Thymus (tissue), 11 donors: Measurements from ENCODE around the gene RAB37. TPM values are rescaled to one million over a fixed set of nuclear protein-coding genes. Genes with fewer than 3 reads are reported as not detected.

Experiments used
- DNase-seq, 9 donors: peaks; one replicate each; pipeline ENCODE4 v3.0.0-alpha.2; 2013; ENCODE audit warnings: low spot score in 9 of 9, low read depth in 6 of 9, missing footprints in 1 of 9
- H3K27ac ChIP-seq, 2 donors: one replicate each; pipeline ENCODE4 v1.5.1; 2013; ENCODE audit warnings: control low read depth in 1 of 2, low read depth in 1 of 2, low read length in 1 of 2, mild to moderate bottlenecking in 1 of 2, moderate library complexity in 1 of 2
- H3K27me3 ChIP-seq, 2 donors: one replicate each; pipeline ENCODE4 v1.5.1; 2013; ENCODE audit warnings: low read length in 1 of 2; ENCODE audit not compliant: control insufficient read depth in 2 of 2, insufficient read depth in 1 of 2
- H3K36me3 ChIP-seq, 2 donors: one replicate each; pipeline ENCODE4 v1.5.1; 2013; ENCODE audit warnings: low read length in 1 of 2, mild to moderate bottlenecking in 1 of 2, moderate library complexity in 1 of 2; ENCODE audit not compliant: control insufficient read depth in 2 of 2, insufficient read depth in 2 of 2
- H3K4me1 ChIP-seq, 2 donors: one replicate each; pipeline ENCODE4 v1.5.1; 2013; ENCODE audit warnings: low read length in 2 of 2; ENCODE audit not compliant: control insufficient read depth in 2 of 2, insufficient read depth in 2 of 2
- H3K4me3 ChIP-seq, 2 donors: one replicate each; pipeline ENCODE4 v1.5.1; 2013; ENCODE audit warnings: low read length in 2 of 2, control low read depth in 1 of 2, mild to moderate bottlenecking in 1 of 2
- H3K9me3 ChIP-seq, 2 donors: one replicate each; pipeline ENCODE4 v1.5.1; 2013; ENCODE audit warnings: low read length in 1 of 2, mild to moderate bottlenecking in 1 of 2; ENCODE audit not compliant: control insufficient read depth in 2 of 2, insufficient read depth in 1 of 2
- WGBS: extraction: QIAGEN DNeasy Blood & Tissue Kit; methylation state at CpG from one replicate; pipeline ENCODE4 v1.1.7; 2013; 5-methylcytosine and 5-hydroxymethylcytosine counted together
- polyA plus RNA-seq: library from polyadenylated mRNA; stranded (reverse); fragments of 200-250 nt; gene quantifications from one replicate; pipeline ENCODE4 v1.2.3, GENCODE V29; 2013
- total RNA-seq: library from RNA; stranded (reverse); fragments of 120-200 nt; gene quantifications from one replicate; pipeline ENCODE4 v1.2.4, GENCODE V29; 2013
- donor health status: healthy.

The RAB37 gene
- total and polyA plus RNA-seq, 2 donors, result 19.9 to 29.3 TPM

GRCh38 chr17:74754832-74755231 lies 17.8 kb downstream of the RAB37 start:
- no peak overlapping the region for H3K27ac ChIP-seq
- H3K4me1 ChIP-seq, result peaks cover 55 to 76% of the 10 kb centered on the region in 2 donors
- peaks cover 0 to 6% of the 10 kb centered on the region in 2 donors for H3K9me3 ChIP-seq
- H3K4me3 ChIP-seq, result no peak overlapping the region
- 95% methylated on average over 3 of the region's 3 CpGs for WGBS
- DNase-seq, result no peak
- H3K36me3 ChIP-seq, result peaks cover 11 to 23% of the 10 kb centered on the region in 2 donors
- no peaks in the 10 kb centered on the region for H3K27me3 ChIP-seq

GRCh38 chr17:74755533-74755932 lies 18.5 kb downstream of the RAB37 start:
- peaks cover 0 to 6% of the 10 kb centered on the region in 2 donors for H3K9me3 ChIP-seq
- no peaks in the 10 kb centered on the region for H3K27me3 ChIP-seq
- peaks cover 56 to 76% of the 10 kb centered on the region in 2 donors for H3K4me1 ChIP-seq
- no peak for DNase-seq
- 97% methylated on average over 8 of the region's 8 CpGs for WGBS
- no peak overlapping the region for H3K27ac ChIP-seq
- H3K36me3 ChIP-seq, result peaks cover 11 to 23% of the 10 kb centered on the region in 2 donors
- H3K4me3 ChIP-seq, result no peak overlapping the region

DNA sequence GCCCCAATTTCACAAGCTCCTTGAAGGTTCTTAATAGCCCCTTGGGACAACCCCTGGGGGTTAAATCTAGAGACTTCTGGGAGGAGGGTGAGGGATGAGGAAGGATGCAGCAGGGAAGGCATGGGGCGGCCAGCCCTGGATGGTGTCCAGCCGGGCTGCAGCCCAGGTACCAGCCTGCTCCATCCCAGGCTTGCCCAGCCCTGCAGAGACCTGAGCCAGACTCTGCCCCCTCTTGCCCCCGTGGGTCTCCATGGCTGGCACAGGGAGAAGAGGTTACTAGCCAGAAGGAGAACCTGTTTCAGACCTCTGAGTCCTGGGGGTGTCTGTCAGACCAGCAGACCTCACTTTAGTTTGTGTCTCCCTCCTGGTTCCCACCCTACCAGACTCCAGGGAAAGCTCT lies 19.8 kb downstream of the RAB37 start:
- Histone ChIP-seq H3K27ac (no peak overlapping the region), H3K4me1 (peaks cover 44 to 69% of the 10 kb centered on the region in 2 donors), H3K36me3 (peaks cover 11 to 32% of the 10 kb centered on the region in 2 donors), H3K4me3 (no peak overlapping the region), H3K9me3 (no peaks in the 10 kb centered on the region), H3K27me3 (no peaks in the 10 kb centered on the region)
- DNase-seq, result no peak
- WGBS, result 78% methylated on average over 3 of the region's 3 CpGs

DNA sequence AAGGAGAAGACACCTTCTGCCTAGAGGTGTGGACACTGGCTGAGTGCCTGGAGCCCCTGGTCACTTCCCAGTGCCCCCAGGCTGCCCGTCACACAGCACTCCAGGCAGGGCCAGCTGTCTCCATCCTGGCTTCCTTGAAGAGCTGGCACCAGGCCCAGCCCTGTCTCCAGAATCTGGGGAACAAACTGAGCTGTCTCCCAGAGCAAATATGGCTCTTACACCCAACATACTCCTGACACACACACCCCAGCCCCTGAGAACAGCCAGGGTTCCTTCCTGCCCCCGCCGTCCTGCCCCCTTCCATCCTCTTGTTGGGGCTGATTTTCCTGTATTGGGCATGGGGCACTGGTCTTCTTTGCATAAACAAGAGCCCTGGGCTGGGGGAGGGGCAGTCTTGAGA lies 20.4 kb downstream of the RAB37 start:
- no peak for DNase-seq
- no peaks in the 10 kb centered on the region for H3K9me3 ChIP-seq
- peak overlapping the region in 1 of 2 donors; percentile 20 for H3K27ac ChIP-seq
- H3K36me3 ChIP-seq, result peaks cover 13 to 31% of the 10 kb centered on the region in 2 donors
- H3K4me3 ChIP-seq, result no peak overlapping the region
- no peaks in the 10 kb centered on the region for H3K27me3 ChIP-seq
- H3K4me1 ChIP-seq, result peaks cover 44 to 63% of the 10 kb centered on the region in 2 donors
- WGBS, result 63% methylated on average over 3 of the region's 3 CpGs

- DNase-seq, result no peak
- H3K27ac ChIP-seq, result peak overlapping the region; percentile 81 to 82
- H3K4me3 ChIP-seq, result peak overlapping the region; percentile 10 to 25
- H3K9me3 ChIP-seq, result no peaks in the 10 kb centered on the region
- peaks cover 42 to 63% of the 10 kb centered on the region in 2 donors for H3K4me1 ChIP-seq
- peaks cover 15 to 33% of the 10 kb centered on the region in 2 donors for H3K36me3 ChIP-seq
- 59% methylated on average over 26 of the region's 26 CpGs for WGBS
- H3K27me3 ChIP-seq, result no peaks in the 10 kb centered on the region
Measured at GRCh38 chr17:74757931-74758847, 21.1 kb downstream of the RAB37 start.

DNA sequence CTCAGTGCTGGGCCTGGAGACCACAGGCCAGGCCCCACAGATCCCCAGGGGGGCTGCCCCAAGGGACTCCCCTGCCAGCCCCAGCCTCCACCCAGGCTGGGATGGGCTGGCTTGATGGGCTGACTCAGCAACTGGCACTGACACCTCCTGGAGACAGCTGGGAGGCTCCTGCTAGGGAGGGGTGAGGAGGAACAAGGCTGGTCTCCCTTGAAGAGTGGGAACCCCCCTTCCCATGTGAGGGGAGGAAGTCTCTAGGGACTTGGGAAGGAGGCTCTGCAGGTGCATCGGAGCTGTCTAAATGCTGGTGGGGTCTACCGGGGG lies 21.8 kb downstream of the RAB37 start:
- Histone ChIP-seq H3K27ac (peak overlapping the region; percentile 81 to 82), H3K36me3 (peaks cover 21 to 37% of the 10 kb centered on the region in 2 donors), H3K4me1 (peaks cover 39 to 66% of the 10 kb centered on the region in 2 donors), H3K27me3 (no peaks in the 10 kb centered on the region), H3K9me3 (no peaks in the 10 kb centered on the region), H3K4me3 (peak overlapping the region; percentile 10 to 25)
- WGBS, result 0% methylated on average over 2 of the region's 2 CpGs
- DNase-seq, result peak in 1 of 9 donors; percentile 54

DNA sequence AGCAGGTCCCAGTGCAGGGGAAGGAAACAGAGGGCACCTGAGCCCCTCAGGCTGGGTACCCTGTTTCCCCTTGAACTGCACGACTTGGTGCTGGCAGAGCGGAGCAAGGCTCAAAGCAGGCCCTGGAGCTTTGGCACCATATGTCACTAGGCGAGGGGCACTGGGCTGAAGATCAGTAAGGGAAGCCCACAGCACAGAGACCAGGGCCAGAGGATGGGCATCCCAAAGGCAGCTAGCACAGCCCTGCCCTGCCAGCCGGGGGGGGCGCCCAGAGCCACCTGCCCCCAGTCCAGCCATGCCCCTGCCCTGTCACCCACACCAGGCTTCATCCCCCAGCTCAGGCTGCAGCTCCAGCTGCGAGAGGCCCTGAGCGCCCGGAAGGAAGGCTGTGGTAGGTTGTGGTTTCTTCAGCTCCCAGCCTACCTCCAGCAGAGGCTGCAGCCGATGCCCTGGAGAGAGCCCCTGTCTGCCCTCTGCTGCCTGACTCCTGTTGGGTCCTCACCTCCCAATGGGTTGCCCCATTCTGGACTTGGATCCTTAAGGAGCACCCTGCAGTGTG lies 22.3 kb downstream of the RAB37 start:
- H3K9me3 ChIP-seq, result no peaks in the 10 kb centered on the region
- WGBS, result 5% methylated on average over 9 of the region's 9 CpGs
- peak overlapping the region; percentile 10 to 25 for H3K4me3 ChIP-seq
- H3K27me3 ChIP-seq, result no peaks in the 10 kb centered on the region
- H3K36me3 ChIP-seq, result peaks cover 26 to 42% of the 10 kb centered on the region in 2 donors
- peak in 4 of 9 donors; percentile 14 to 81 (median 61) for DNase-seq
- peak overlapping the region; percentile 81 to 82 for H3K27ac ChIP-seq
- H3K4me1 ChIP-seq, result peaks cover 39 to 66% of the 10 kb centered on the region in 2 donors

DNA sequence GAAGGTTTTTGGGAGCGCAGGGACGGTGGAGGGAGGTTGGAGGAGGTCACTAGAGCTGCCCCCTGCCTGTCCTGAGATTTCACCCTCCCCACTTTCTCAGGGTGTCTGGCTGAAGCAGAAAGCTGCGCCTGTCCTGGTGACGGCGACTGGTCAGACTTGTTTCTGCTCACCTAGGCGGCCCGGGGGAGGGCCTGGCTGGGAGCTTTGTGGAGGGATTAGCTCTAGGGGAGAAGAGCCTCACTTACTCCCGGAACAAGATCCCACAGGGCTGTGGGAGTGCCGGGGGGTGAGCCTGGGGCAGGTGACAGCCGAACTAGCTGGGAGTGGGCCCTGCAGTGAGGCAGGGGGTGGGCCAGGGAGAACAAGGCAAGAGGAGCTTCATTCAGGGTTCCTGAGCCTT lies 22.9 kb downstream of the RAB37 start:
- peaks cover 31 to 45% of the 10 kb centered on the region in 2 donors for H3K36me3 ChIP-seq
- H3K27ac ChIP-seq, result peak overlapping the region in 1 of 2 donors; percentile 82
- H3K4me1 ChIP-seq, result peaks cover 39 to 60% of the 10 kb centered on the region in 2 donors
- WGBS, result 55% methylated on average over 10 of the region's 10 CpGs
- H3K27me3 ChIP-seq, result no peaks in the 10 kb centered on the region
- H3K9me3 ChIP-seq, result no peaks in the 10 kb centered on the region
- DNase-seq, result no peak
- no peak overlapping the region for H3K4me3 ChIP-seq
